Panc1 (cell line): ENCODE measurements around the gene NSD2. TPM values are rescaled to one million over a fixed set of nuclear protein-coding genes. Genes with fewer than 3 reads are reported as not detected.

Source experiments
- ATAC-seq: fragments of 200-7000 bp; cut with Tn5 transposase; 2 replicates; pipeline ENCODE4 v1.9.1; 2020; ENCODE audit warnings: mild to moderate bottlenecking, moderate library complexity
- BruUV-seq: library from RNA; stranded (reverse); fragments of 400-500 nt; replicated peaks from 2 replicates; lab custom pipeline; 2021; lab: Mats Ljungman, UMichigan
- CTCF ChIA-PET: fragments of 300-600 bp; sonication (Branson Sonifier 250); formaldehyde crosslinking; loops from one replicate; lab custom pipeline; 2022; ENCODE audit warnings: antibody characterized with exemption; lab: Charles Lee
- POLR2A ChIA-PET: fragments of 300-600 bp; sonication (Branson Sonifier 250); formaldehyde crosslinking; loops from one replicate; lab custom pipeline; 2022; ENCODE audit warnings: antibody characterized with exemption; lab: Charles Lee
- DNase-seq: peaks from one replicate; pipeline ENCODE4 v3.0.0-alpha.2; 2010; ENCODE audit warnings: low read depth, low spot score
- H3K27ac ChIP-seq: 2 replicates; pipeline ENCODE4 v1.5.1; 2011; ENCODE audit warnings: mild to moderate bottlenecking, low read length, inconsistent platforms
- H3K27me3 ChIP-seq: fragments of 200-500 bp; sonication (Bioruptor generic); 2 replicates; pipeline ENCODE4 v1.6.0; 2014; ENCODE audit warnings: low read length, inconsistent platforms; ENCODE audit not compliant: control insufficient read depth, insufficient read depth
- H3K36me3 ChIP-seq: fragments of 200-500 bp; sonication (Bioruptor generic); 2 replicates; pipeline ENCODE4 v1.5.1; 2014; ENCODE audit warnings: inconsistent platforms, mild to moderate bottlenecking, low read length, moderate library complexity; ENCODE audit not compliant: control insufficient read depth, insufficient read depth
- H3K4me1 ChIP-seq: 2 replicates; pipeline ENCODE4 v1.5.1; 2011; ENCODE audit warnings: inconsistent platforms, mild to moderate bottlenecking, low read length, moderate library complexity; ENCODE audit not compliant: control insufficient read depth, insufficient read depth
- H3K4me3 ChIP-seq, 2 experiments: 2 replicates each; pipeline ENCODE4 v1.5.1; 2011 to 2012; ENCODE audit warnings: low read depth in 2 of 2, low read length in 2 of 2, mild to moderate bottlenecking in 2 of 2, inconsistent platforms in 1 of 2, moderate library complexity in 1 of 2
- H3K9me3 ChIP-seq: fragments of 200-500 bp; sonication (Bioruptor generic); 2 replicates; pipeline ENCODE4 v1.5.1; 2014; ENCODE audit warnings: low read depth, mild to moderate bottlenecking, inconsistent platforms, low read length, moderate library complexity; ENCODE audit not compliant: control insufficient read depth, insufficient read depth
- CTCF ChIP-seq: fragments of 450-650 bp; IDR thresholded peaks from 2 replicates; pipeline ENCODE4 v1.5.1; 2017; ENCODE audit warnings: mild to moderate bottlenecking
- POLR2AphosphoS5 ChIP-seq: IDR thresholded peaks from 2 replicates; pipeline ENCODE4 v1.6.1; 2012; ENCODE audit warnings: mild to moderate bottlenecking, low read depth, low read length, moderate library complexity
- REST ChIP-seq, 2 experiments: IDR thresholded peaks; 2 replicates each; pipeline ENCODE4 v1.6.1; 2011 to 2012; ENCODE audit warnings: low read depth in 2 of 2, control low read depth in 1 of 2, low read length in 1 of 2, mild to moderate bottlenecking in 1 of 2, moderate library complexity in 1 of 2; ENCODE audit not compliant: insufficient read depth in 1 of 2
- SIN3A ChIP-seq: IDR thresholded peaks from 2 replicates; pipeline ENCODE4 v1.6.1; 2012; ENCODE audit warnings: low read depth, mild to moderate bottlenecking, low read length, moderate library complexity, borderline replicate concordance; ENCODE audit not compliant: insufficient read depth
- TCF7L2 ChIP-seq: IDR thresholded peaks from 2 replicates; pipeline ENCODE4 v1.6.1; 2011; ENCODE audit warnings: mild to moderate bottlenecking, low read depth, low read length, inconsistent platforms
- in situ Hi-C: cut with HindIII; loops from 2 replicates; pipeline ENCODE4 v1.10.0; 2016; ENCODE audit warnings: low sequenced_read_pairs, low pct_unique_long_range_greater_than_20kb
- intact Hi-C: fragments of 100-400 bp; cut with micrococcal nuclease; formaldehyde crosslinking; loops from one replicate; pipeline ENCODE4 v1.10.0; 2022; ENCODE audit not compliant: unreplicated experiment
- total RNA-seq: library from RNA; stranded (reverse); gene quantifications from one replicate; pipeline ENCODE4 v1.2.1, GENCODE V29; 2021; ENCODE audit not compliant: unreplicated experiment

Gene NSD2
- total RNA-seq, 1 experiment from 2014 or later, result 116 TPM

GRCh38 chr4:1903035-1903434 lies 31.8 kb downstream of the NSD2 start:
- BruUV-seq, result no TSS peak
- H3K36me3 ChIP-seq, result peaks cover 4% of the 10 kb centered on the region; the same call in 1 of the 2 replicates
- peaks cover 10% of the 10 kb centered on the region; the same call in 1 of the 2 replicates for H3K4me1 ChIP-seq
- POLR2A ChIA-PET, result no interaction called here
- in situ Hi-C loops, result no loop called here
- CTCF ChIA-PET, result no interaction called here
- no peaks in the 10 kb centered on the region for H3K27me3 ChIP-seq
- H3K4me3 ChIP-seq, result no peak overlapping the region
- intact Hi-C loops, result no loop called here
- TF ChIP-seq REST (IDR thresholded peaks at IDR 0.05; ENCODE audit: insufficient read depth in 1 of 2, low read depth in 2 of 2, low read length in 1 of 2), result no peak
- no peak for TF ChIP-seq POLR2AphosphoS5
- no peaks in the 10 kb centered on the region for H3K9me3 ChIP-seq
- no peak overlapping the region for H3K27ac ChIP-seq
- DNase-seq (no peak), ATAC-seq (no peak)

- Histone ChIP-seq H3K27me3 (no peaks in the 10 kb centered on the region), H3K9me3 (no peaks in the 10 kb centered on the region), H3K4me3 (no peak overlapping the region), H3K36me3 (peaks cover 4% of the 10 kb centered on the region; the same call in 1 of the 2 replicates), H3K4me1 (peaks cover 4% of the 10 kb centered on the region; the same call in 1 of the 2 replicates), H3K27ac (no peak overlapping the region)
- intact Hi-C loops, result no loop called here
- ATAC-seq (no peak), DNase-seq (no peak)
- ChIA-PET CTCF (interaction anchor here (0.6 kb wide), 1 partner anchor 332 kb away, joined by 3 read pairs; no protein-coding TSS in a partner anchor), POLR2A (no interaction called here)
- BruUV-seq, result no TSS peak
- in situ Hi-C loops, result no loop called here
- TF ChIP-seq POLR2AphosphoS5 (no peak), CTCF (no peak), TCF7L2 (no peak), REST (IDR thresholded peaks at IDR 0.05; ENCODE audit: insufficient read depth in 1 of 2, low read depth in 2 of 2, low read length in 1 of 2) (no peak), SIN3A (no peak)
These were observed 32.8 kb downstream of the NSD2 start for GRCh38 chr4:1904042-1904441.
